ENCODE data around the gene SNX13.

Gene SNX13

GRCh38 chr7:17944720-17945119 is 4.4 kb upstream of the SNX13 start:
- no peak for DNase-seq (ENCODE audit: low spot score)

- no peak for DNase-seq (ENCODE audit: low spot score)
These were observed 2.7 kb upstream of the SNX13 start for GRCh38 chr7:17943006-17943405.

- no peak for DNase-seq (ENCODE audit: low spot score)
These were observed 1.9 kb upstream of the SNX13 start for GRCh38 chr7:17942231-17942630.

GRCh38 chr7:17940951-17941431 is 697 bp upstream of the SNX13 start:
- no peak for DNase-seq (ENCODE audit: low spot score)

- no peak for DNase-seq (ENCODE audit: low spot score)
These were observed 540 bp downstream of the SNX13 start for GRCh38 chr7:17939606-17940301.

- no peak for DNase-seq (ENCODE audit: low spot score)
These were observed 1.1 kb downstream of the SNX13 start for GRCh38 chr7:17939211-17939605.

GRCh38 chr7:17937506-17938120 is 2.7 kb downstream of the SNX13 start:
- DNase-seq (ENCODE audit: low spot score), result no peak

GRCh38 chr7:17936321-17936720 is 4.0 kb downstream of the SNX13 start:
- DNase-seq (ENCODE audit: low spot score), result no peak

- no peak for DNase-seq (ENCODE audit: low spot score)
These were observed 5.6 kb downstream of the SNX13 start for GRCh38 chr7:17934612-17935240.

- DNase-seq (ENCODE audit: low spot score), result no peak
These were observed 6.2 kb downstream of the SNX13 start for GRCh38 chr7:17934094-17934493.

GRCh38 chr7:17932770-17933169 is 7.5 kb downstream of the SNX13 start:
- DNase-seq (ENCODE audit: low spot score), result no peak

- no peak for DNase-seq (ENCODE audit: low spot score)
These were observed 9.2 kb downstream of the SNX13 start for GRCh38 chr7:17931069-17931468.

- no peak for DNase-seq (ENCODE audit: low spot score)
These were observed 9.7 kb downstream of the SNX13 start for GRCh38 chr7:17930546-17930945.

GRCh38 chr7:17929647-17930395 is 10.5 kb downstream of the SNX13 start:
- no peak for DNase-seq (ENCODE audit: low spot score)

- no peak for DNase-seq (ENCODE audit: low spot score)
These were observed 12.2 kb downstream of the SNX13 start for GRCh38 chr7:17928055-17928454.

- no peak for DNase-seq (ENCODE audit: low spot score)
These were observed 18.4 kb downstream of the SNX13 start for GRCh38 chr7:17921857-17922416.

- no peak for DNase-seq (ENCODE audit: low spot score)
These were observed 22.5 kb downstream of the SNX13 start for GRCh38 chr7:17917842-17918241.

GRCh38 chr7:17916786-17917185 is 23.5 kb downstream of the SNX13 start:
- no peak for DNase-seq (ENCODE audit: low spot score)

GRCh38 chr7:17915796-17916195 is 24.5 kb downstream of the SNX13 start:
- no peak for DNase-seq (ENCODE audit: low spot score)

GRCh38 chr7:17915168-17915567 is 25.1 kb downstream of the SNX13 start:
- DNase-seq (ENCODE audit: low spot score), result no peak

GRCh38 chr7:17913250-17913649 is 27.0 kb downstream of the SNX13 start:
- no peak for DNase-seq (ENCODE audit: low spot score)

GRCh38 chr7:17912536-17913235 is 27.6 kb downstream of the SNX13 start:
- no peak for DNase-seq (ENCODE audit: low spot score)

Measured in left forelimb (tissue), 1 donor.